GM23338 (cell line): ENCODE measurements around the gene SH3RF3. TPM values are rescaled to one million over a fixed set of nuclear protein-coding genes. Genes with fewer than 3 reads are reported as not detected.

Experiments used
- ATAC-seq: fragments of 200-7000 bp; cut with Tn5 transposase; 3 replicates; pipeline ENCODE4 v1.9.1; 2020
- DNase-seq: peaks from one replicate; pipeline ENCODE4 v3.0.0-alpha.2; 2015; ENCODE audit warnings: low spot score
- H2AFZ ChIP-seq: fragments of 200-600 bp; sonication (generic); 2 replicates; pipeline ENCODE4 v1.8.0; 2016; ENCODE audit warnings: antibody characterized with exemption, mild to moderate bottlenecking, moderate library complexity
- H3F3A ChIP-seq: fragments of 200-600 bp; sonication (generic); replicated peaks from 2 replicates; pipeline ENCODE4 v1.8.0; 2017; ENCODE audit warnings: antibody characterized with exemption, mixed run types, low read depth
- H3K27ac ChIP-seq: fragments of 200-600 bp; sonication (generic); 2 replicates; pipeline ENCODE4 v1.6.1; 2016; ENCODE audit warnings: low read depth
- H3K27me3 ChIP-seq: fragments of 200-600 bp; sonication (generic); 2 replicates; pipeline ENCODE4 v1.8.0; 2016; ENCODE audit warnings: mild to moderate bottlenecking, mixed run types, moderate library complexity; ENCODE audit not compliant: insufficient read depth
- H3K36me3 ChIP-seq: fragments of 200-600 bp; sonication (generic); 2 replicates; pipeline ENCODE4 v1.8.0; 2016; ENCODE audit warnings: mild to moderate bottlenecking; ENCODE audit not compliant: insufficient read depth
- H3K4me1 ChIP-seq: fragments of 200-600 bp; sonication (generic); 2 replicates; pipeline ENCODE4 v1.8.0; 2016; ENCODE audit warnings: mild to moderate bottlenecking, moderate library complexity; ENCODE audit not compliant: insufficient read depth
- H3K4me2 ChIP-seq: fragments of 200-600 bp; sonication (generic); 2 replicates; pipeline ENCODE4 v1.7.1; 2017; ENCODE audit warnings: mixed run types
- H3K4me3 ChIP-seq: fragments of 200-600 bp; sonication (generic); 2 replicates; pipeline ENCODE4 v1.6.1; 2016; ENCODE audit warnings: mixed run types
- H3K79me2 ChIP-seq: fragments of 200-600 bp; sonication (generic); replicated peaks from 2 replicates; pipeline ENCODE4 v1.8.0; 2017; ENCODE audit warnings: mild to moderate bottlenecking; ENCODE audit not compliant: insufficient read depth
- H3K9me2 ChIP-seq: fragments of 200-600 bp; sonication (generic); 2 replicates; pipeline ENCODE4 v1.8.0; 2017; ENCODE audit not compliant: insufficient read depth
- H4K20me1 ChIP-seq: fragments of 200-600 bp; sonication (generic); replicated peaks from 2 replicates; pipeline ENCODE4 v1.8.0; 2017; ENCODE audit warnings: mild to moderate bottlenecking; ENCODE audit not compliant: insufficient read depth
- H3K27ac Mint-ChIP-seq: 2 replicates; pipeline ENCODE4 v1.8.0; 2020; ENCODE audit warnings: inconsistent platforms, mild to moderate bottlenecking, moderate library complexity, mixed read lengths
- H3K27me3 Mint-ChIP-seq: 3 replicates; pipeline ENCODE4 v1.8.0; 2022; ENCODE audit warnings: low read depth, mild to moderate bottlenecking, moderate library complexity, mixed read lengths, inconsistent platforms; ENCODE audit not compliant: insufficient read depth, poor library complexity
- H3K36me3 Mint-ChIP-seq: 3 replicates; pipeline ENCODE4 v1.8.0; 2021; ENCODE audit warnings: low read depth, mild to moderate bottlenecking, inconsistent platforms, moderate library complexity, mixed read lengths
- H3K4me1 Mint-ChIP-seq: 3 replicates; pipeline ENCODE4 v1.8.0; 2020; ENCODE audit warnings: mild to moderate bottlenecking, inconsistent platforms, mixed read lengths
- H3K4me3 Mint-ChIP-seq: 3 replicates; pipeline ENCODE4 v1.8.0; 2021; ENCODE audit warnings: moderate library complexity, mild to moderate bottlenecking, inconsistent platforms, mixed read lengths
- H3K9me3 Mint-ChIP-seq: 3 replicates; pipeline ENCODE4 v1.8.0; 2020; ENCODE audit warnings: moderate library complexity, mild to moderate bottlenecking, inconsistent platforms, mixed read lengths
- ETS1 ChIP-seq: IDR thresholded peaks from 2 replicates; pipeline ENCODE4 v1.6.1; 2016; ENCODE audit warnings: antibody characterized with exemption
- NANOG ChIP-seq: IDR thresholded peaks from 2 replicates; pipeline ENCODE4 v1.6.1; 2016; ENCODE audit warnings: antibody characterized with exemption, borderline replicate concordance
- ZNF114 ChIP-seq: fragments of 250-450 bp; sonication (Bioruptor Pico); IDR thresholded peaks from 2 replicates; pipeline ENCODE4 v1.5.0; 2020; ENCODE audit warnings: mild to moderate bottlenecking, moderate library complexity
- ZNF462 ChIP-seq: fragments of 250-450 bp; sonication (Bioruptor Pico); IDR thresholded peaks from 2 replicates; pipeline ENCODE4 v1.5.0; 2020; ENCODE audit warnings: mild to moderate bottlenecking, moderate library complexity
- polyA plus RNA-seq: library from polyadenylated mRNA; unstranded; fragments of >200 nt; fragmentation: Nextera tagmentation; extraction: Ambion mirVana; gene quantifications from 2 replicates; pipeline ENCODE4 v1.2.1, GENCODE V29; 2016
- total RNA-seq: library from RNA; depleted of rRNA; stranded (reverse); fragments of >200 nt; shearing (Covaris generic); gene quantifications from 2 replicates; pipeline ENCODE4 v1.2.3, GENCODE V29; 2014
- TF ChIP-seq, protein P1 (sequence below): IDR thresholded peaks from one replicate; pipeline ENCODE4 v1.6.1; 2018; ENCODE audit warnings: antibody characterized with exemption; ENCODE audit not compliant: unreplicated experiment

The SH3RF3 gene
- total and polyA plus RNA-seq, 2 experiments from 2014 or later = 0.11 to 0.63 TPM

DNA sequence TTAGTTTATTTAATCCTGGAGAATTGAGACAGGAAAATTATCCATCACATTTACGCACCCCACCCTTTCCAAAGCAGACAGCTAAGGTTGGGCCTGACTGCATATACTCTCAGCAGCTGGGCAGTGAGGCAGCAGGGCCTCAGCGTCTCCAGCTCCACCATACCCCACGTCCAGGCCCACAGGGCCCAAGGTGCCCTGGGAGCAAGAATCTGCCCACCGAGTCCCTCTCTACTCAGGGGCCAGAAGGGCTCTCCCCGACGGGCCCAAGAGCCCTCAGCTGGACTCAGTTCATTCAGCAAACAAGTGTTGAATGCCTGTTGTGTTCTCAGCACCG is 358.5 kb downstream of the SH3RF3 start (continued):
- TF ChIP-seq ETS1 = no peak
- no peak for TF ChIP-seq ZNF462

- Histone ChIP-seq H3K36me3 (no peaks in the 10 kb centered on the region), H3K4me3 (no peak overlapping the region), H2AFZ (no peak overlapping the region), H3K4me2 (no peak overlapping the region), H3K9me2 (no peaks in the 10 kb centered on the region), H3K27ac (no peak overlapping the region), H3K79me2 (no peaks in the 10 kb centered on the region), H3K27me3 (no peaks in the 10 kb centered on the region), H3F3A (no peaks in the 10 kb centered on the region), H4K20me1 (no peaks in the 10 kb centered on the region; the same call in 1 of the 2 replicates), H3K4me1 (no peaks in the 10 kb centered on the region)
- H3K36me3 Mint-ChIP-seq = no peaks in the 10 kb centered on the region
- no peaks in the 10 kb centered on the region for H3K9me3 Mint-ChIP-seq
- DNase-seq = no peak
- no peaks in the 10 kb centered on the region; the same call in 2 of the 3 replicates for H3K4me1 Mint-ChIP-seq
- H3K27me3 Mint-ChIP-seq = peaks cover 1% of the 10 kb centered on the region
- H3K4me3 Mint-ChIP-seq = no peak overlapping the region
- H3K27ac Mint-ChIP-seq = no peak overlapping the region
- ATAC-seq = no peak
- TF ChIP-seq, protein P1, sequence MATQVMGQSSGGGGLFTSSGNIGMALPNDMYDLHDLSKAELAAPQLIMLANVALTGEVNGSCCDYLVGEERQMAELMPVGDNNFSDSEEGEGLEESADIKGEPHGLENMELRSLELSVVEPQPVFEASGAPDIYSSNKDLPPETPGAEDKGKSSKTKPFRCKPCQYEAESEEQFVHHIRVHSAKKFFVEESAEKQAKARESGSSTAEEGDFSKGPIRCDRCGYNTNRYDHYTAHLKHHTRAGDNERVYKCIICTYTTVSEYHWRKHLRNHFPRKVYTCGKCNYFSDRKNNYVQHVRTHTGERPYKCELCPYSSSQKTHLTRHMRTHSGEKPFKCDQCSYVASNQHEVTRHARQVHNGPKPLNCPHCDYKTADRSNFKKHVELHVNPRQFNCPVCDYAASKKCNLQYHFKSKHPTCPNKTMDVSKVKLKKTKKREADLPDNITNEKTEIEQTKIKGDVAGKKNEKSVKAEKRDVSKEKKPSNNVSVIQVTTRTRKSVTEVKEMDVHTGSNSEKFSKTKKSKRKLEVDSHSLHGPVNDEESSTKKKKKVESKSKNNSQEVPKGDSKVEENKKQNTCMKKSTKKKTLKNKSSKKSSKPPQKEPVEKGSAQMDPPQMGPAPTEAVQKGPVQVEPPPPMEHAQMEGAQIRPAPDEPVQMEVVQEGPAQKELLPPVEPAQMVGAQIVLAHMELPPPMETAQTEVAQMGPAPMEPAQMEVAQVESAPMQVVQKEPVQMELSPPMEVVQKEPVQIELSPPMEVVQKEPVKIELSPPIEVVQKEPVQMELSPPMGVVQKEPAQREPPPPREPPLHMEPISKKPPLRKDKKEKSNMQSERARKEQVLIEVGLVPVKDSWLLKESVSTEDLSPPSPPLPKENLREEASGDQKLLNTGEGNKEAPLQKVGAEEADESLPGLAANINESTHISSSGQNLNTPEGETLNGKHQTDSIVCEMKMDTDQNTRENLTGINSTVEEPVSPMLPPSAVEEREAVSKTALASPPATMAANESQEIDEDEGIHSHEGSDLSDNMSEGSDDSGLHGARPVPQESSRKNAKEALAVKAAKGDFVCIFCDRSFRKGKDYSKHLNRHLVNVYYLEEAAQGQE = no peak
- no peak for TF ChIP-seq ZNF114 (CRISPR knock-in tag)
- TF ChIP-seq NANOG = no peak
Measured at GRCh38 chr2:109487871-109488655, 359.1 kb downstream of the SH3RF3 start.
